H1 (cell line): Measurements from ENCODE around the gene INPP4B. TPM values are rescaled to one million over a fixed set of nuclear protein-coding genes. Genes with fewer than 3 reads are reported as not detected.

Experiments used
- CTCF ChIA-PET: fragments of 300-600 bp; sonication (Branson Sonifier 250); formaldehyde crosslinking; loops from one replicate; lab custom pipeline; 2021; ENCODE audit not compliant: partially characterized antibody; lab: Charles Lee
- POLR2A ChIA-PET: fragments of 300-600 bp; sonication (Branson Sonifier 250); formaldehyde crosslinking; loops from one replicate; lab custom pipeline; 2021; ENCODE audit warnings: inconsistent platforms; ENCODE audit not compliant: partially characterized antibody; lab: Charles Lee
- DNase-seq, 2 experiments: peaks; one replicate each; pipeline versions ENCODE4 v3.0.0 to v3.0.0-alpha.2; 2010 to 2022; ENCODE audit warnings: low spot score in 2 of 2, low read depth in 1 of 2, mixed read lengths in 1 of 2
- FAIRE-seq: peaks from 2 replicates; lab custom pipeline; 2011; peaks lifted over from hg19 to GRCh38; lab: Jason Lieb, UNC
- H2AFZ ChIP-seq: 2 replicates; pipeline ENCODE4 v1.8.1; 2012; ENCODE audit warnings: low read length, inconsistent platforms
- H2AK5ac ChIP-seq: 2 replicates; pipeline ENCODE4 v1.6.1; 2013; ENCODE audit warnings: low read depth, low read length
- H2BK120ac ChIP-seq: replicated peaks from 2 replicates; pipeline ENCODE3; 2013; ENCODE audit warnings: low read depth, low read length, inconsistent platforms
- H2BK12ac ChIP-seq: 2 replicates; pipeline ENCODE4 v1.6.1; 2013; ENCODE audit warnings: low read depth, low read length
- H2BK15ac ChIP-seq: 2 replicates; pipeline ENCODE4 v1.6.1; 2013; ENCODE audit warnings: low read length
- H2BK20ac ChIP-seq: 2 replicates; pipeline ENCODE4 v1.6.1; 2013; ENCODE audit warnings: low read length
- H2BK5ac ChIP-seq: 2 replicates; pipeline ENCODE4 v1.6.1; 2013; ENCODE audit warnings: low read depth, low read length
- H3K14ac ChIP-seq: 2 replicates; pipeline ENCODE4 v1.6.1; 2013; ENCODE audit warnings: inconsistent platforms; ENCODE audit not compliant: insufficient read length
- H3K18ac ChIP-seq: 2 replicates; pipeline ENCODE4 v1.6.1; 2013; ENCODE audit warnings: low read length; ENCODE audit errors: extremely low read depth
- H3K23ac ChIP-seq: 2 replicates; pipeline ENCODE4 v1.6.1; 2013; ENCODE audit warnings: inconsistent platforms; ENCODE audit not compliant: insufficient read length
- H3K23me2 ChIP-seq: 2 replicates; pipeline ENCODE4 v1.6.1; 2013; ENCODE audit warnings: low read depth, low read length
- H3K27ac ChIP-seq: 2 replicates; pipeline ENCODE4 v1.6.1; 2011; ENCODE audit warnings: low read depth, low read length, inconsistent platforms
- H3K27me3 ChIP-seq, 4 experiments: replicated peaks in 1 of 4; 1 replicate in 1 of 4; 2 replicates in 3 of 4; pipeline versions ENCODE4 v1.6.1 to v1.8.1; 2011 to 2013; ENCODE audit warnings: low read length in 3 of 4, mild to moderate bottlenecking in 3 of 4, inconsistent platforms in 2 of 4, mixed read lengths in 2 of 4, moderate library complexity in 1 of 4; ENCODE audit not compliant: control insufficient read depth in 3 of 4, insufficient read depth in 3 of 4; ENCODE audit errors: extremely low read depth in 1 of 4
- H3K36me3 ChIP-seq, 4 experiments: 2 replicates each; pipeline versions ENCODE4 v1.6.1 to v1.8.1; 2011 to 2013; ENCODE audit warnings: mild to moderate bottlenecking in 4 of 4, low read length in 3 of 4, moderate library complexity in 2 of 4, control low read depth in 1 of 4, inconsistent platforms in 1 of 4; ENCODE audit not compliant: insufficient read depth in 4 of 4, control insufficient read depth in 2 of 4
- H3K4ac ChIP-seq: replicated peaks from 2 replicates; pipeline ENCODE3; 2013; ENCODE audit warnings: low read length, low read depth, mixed read lengths, inconsistent platforms; ENCODE audit not compliant: insufficient read length
- H3K4me1 ChIP-seq, 4 experiments: replicated peaks in 1 of 4; 1 replicate in 1 of 4; 2 replicates in 3 of 4; pipeline versions ENCODE4 v1.6.1 to v1.8.1; 2011 to 2013; ENCODE audit warnings: low read length in 3 of 4, inconsistent platforms in 2 of 4, mixed read lengths in 1 of 4; ENCODE audit not compliant: insufficient read depth in 4 of 4, control insufficient read depth in 3 of 4
- H3K4me2 ChIP-seq, 2 experiments: 2 replicates each; pipeline versions ENCODE4 v1.6.1 to v1.8.1; 2011 to 2013; ENCODE audit warnings: low read depth in 2 of 2, low read length in 2 of 2, control low read depth in 1 of 2, inconsistent platforms in 1 of 2, mild to moderate bottlenecking in 1 of 2; ENCODE audit not compliant: insufficient read depth in 1 of 2
- H3K4me3 ChIP-seq, 4 experiments: fragments of 200-600, 300-600 bp in 1 of 4; sonication (generic), shearing (Covaris generic), sonication (Bioruptor Twin) in 1 of 4; 2 replicates each; pipeline versions ENCODE4 v1.5.1 to v1.8.1; 2011 to 2016; ENCODE audit warnings: low read length in 4 of 4, low read depth in 3 of 4, control low read depth in 2 of 4, inconsistent platforms in 2 of 4, mild to moderate bottlenecking in 2 of 4, mixed read lengths in 1 of 4, moderate library complexity in 1 of 4; ENCODE audit not compliant: insufficient read depth in 2 of 4; ENCODE audit errors: extremely low read depth in 1 of 4
- H3K56ac ChIP-seq: replicated peaks from 2 replicates; pipeline ENCODE3; 2013; ENCODE audit warnings: low read depth, mild to moderate bottlenecking, mixed read lengths, low read length, inconsistent platforms; ENCODE audit not compliant: insufficient read length
- H3K79me1 ChIP-seq: 2 replicates; pipeline ENCODE4 v1.6.1; 2013; ENCODE audit warnings: low read depth, low read length, control low read depth
- H3K79me2 ChIP-seq, 2 experiments: 2 replicates each; pipeline versions ENCODE4 v1.6.1 to v1.8.1; 2012 to 2013; ENCODE audit warnings: low read length in 2 of 2, mild to moderate bottlenecking in 2 of 2, inconsistent platforms in 1 of 2; ENCODE audit not compliant: insufficient read depth in 2 of 2, control insufficient read depth in 1 of 2
- H3K9ac ChIP-seq, 4 experiments: replicated peaks in 1 of 4; 1 replicate in 1 of 4; 2 replicates in 3 of 4; pipeline versions ENCODE4 v1.6.1 to v1.8.1; 2011 to 2013; ENCODE audit warnings: low read depth in 3 of 4, low read length in 3 of 4, control low read depth in 2 of 4, mild to moderate bottlenecking in 2 of 4, moderate library complexity in 2 of 4, inconsistent platforms in 1 of 4; ENCODE audit errors: extremely low read depth in 1 of 4
- H3K9me3 ChIP-seq, 2 experiments: 2 replicates each; pipeline versions ENCODE4 v1.6.1 to v1.8.1; 2012 to 2013; ENCODE audit warnings: mild to moderate bottlenecking in 2 of 2, moderate library complexity in 2 of 2, control low read depth in 1 of 2, inconsistent platforms in 1 of 2, low read depth in 1 of 2, low read length in 1 of 2, mixed read lengths in 1 of 2; ENCODE audit not compliant: insufficient read depth in 2 of 2
- H4K20me1 ChIP-seq, 2 experiments: replicated peaks in 1 of 2; 2 replicates each; pipeline versions ENCODE3 to v1.8.1; 2011 to 2013; ENCODE audit warnings: inconsistent platforms in 2 of 2, low read length in 2 of 2, mild to moderate bottlenecking in 1 of 2; ENCODE audit not compliant: insufficient read depth in 2 of 2, control insufficient read depth in 1 of 2
- H4K5ac ChIP-seq: 2 replicates; pipeline ENCODE4 v1.6.1; 2013; ENCODE audit warnings: low read length, low read depth, mixed read lengths, inconsistent platforms; ENCODE audit not compliant: insufficient read length
- H4K8ac ChIP-seq: 2 replicates; pipeline ENCODE4 v1.8.0; 2013; ENCODE audit warnings: mild to moderate bottlenecking, moderate library complexity, low read length, inconsistent platforms; ENCODE audit not compliant: insufficient read depth; ENCODE audit errors: extremely low read depth
- H4K91ac ChIP-seq: replicated peaks from 2 replicates; pipeline ENCODE3; 2013; ENCODE audit warnings: low read length, mixed read lengths, inconsistent platforms; ENCODE audit not compliant: insufficient read length
- ATF3 ChIP-seq: IDR thresholded peaks from 2 replicates; pipeline ENCODE4 v1.6.1; 2011; ENCODE audit warnings: low read depth, mild to moderate bottlenecking, low read length; ENCODE audit not compliant: insufficient read depth
- PHF8 ChIP-seq: fragments of 200-600 bp; sonication (generic); conservative IDR thresholded peaks from 2 replicates; pipeline ENCODE4 v1.7.1; 2012; ENCODE audit warnings: low read depth, mild to moderate bottlenecking, inconsistent platforms, low read length, moderate library complexity
- POU5F1 ChIP-seq: IDR thresholded peaks from 2 replicates; pipeline ENCODE4 v1.6.1; 2011; ENCODE audit warnings: low read depth, mild to moderate bottlenecking, low read length, moderate library complexity
- SP4 ChIP-seq: IDR thresholded peaks from 2 replicates; pipeline ENCODE4 v1.6.1; 2012; ENCODE audit warnings: low read length, inconsistent platforms
- TEAD4 ChIP-seq: IDR thresholded peaks from 2 replicates; pipeline ENCODE4 v1.6.1; 2012; ENCODE audit warnings: low read depth, low read length, inconsistent platforms, mixed read lengths
- WGBS, 2 experiments: shearing (Covaris generic) in 1 of 2; methylation state at CpG; one replicate each; pipeline versions ENCODE4 v1.1.6 to v1.1.7; 2013 to 2015; ENCODE audit warnings: low lambda C conversion rate in 2 of 2, mixed read lengths in 2 of 2, inconsistent platforms in 1 of 2, low coverage in 1 of 2, missing lambda C conversion rate in 1 of 2; ENCODE audit not compliant: insufficient replicate concordance in 2 of 2, insufficient coverage in 1 of 2, insufficient read length in 1 of 2; ENCODE audit errors: extremely low coverage in 1 of 2, missing lambda C conversion rate in 1 of 2; 5-methylcytosine and 5-hydroxymethylcytosine counted together
- polyA plus RNA-seq, 7 experiments: library from polyadenylated mRNA; depleted of rRNA in 3 of 7; stranded (reverse) in 5 of 7; unstranded in 2 of 7; fragments of >200 nt in 5 of 7; fragments of 200-250 nt in 2 of 7; gene quantifications; 1 replicate in 5 of 7; 2 replicates in 1 of 7; 4 replicates in 1 of 7; pipeline versions ENCODE4 v1.2.1 to v1.2.3, GENCODE V29; 2011 to 2013; ENCODE audit warnings: missing spikeins in 2 of 7, mixed read lengths in 2 of 7
- total RNA-seq: library from RNA; stranded (reverse); fragmentation: NEBNext Ultra II Directional; extraction: Animal tissue kit (Norgen Biotek cat#: 25700); gene quantifications from 2 replicates; pipeline ENCODE4 v1.2.1, GENCODE V29; 2021

Gene INPP4B
- total and polyA plus RNA-seq, 2 of the 8 experiments (the other 6 are each of a cell fraction or from before 2014, with no cell fraction given), result 0.11 to 0.54 TPM

GRCh38 chr4:142274137-142274536 is 572.0 kb downstream of the INPP4B start:
- Histone ChIP-seq H3K23me2 (no peaks in the 10 kb centered on the region), H4K91ac (no peak overlapping the region), H2BK15ac (no peak overlapping the region), H3K27me3 (no peaks in the 10 kb centered on the region), H3K79me1 (no peaks in the 10 kb centered on the region), H3K36me3 (no peaks in the 10 kb centered on the region), H2AFZ (no peak overlapping the region), H3K79me2 (no peaks in the 10 kb centered on the region), H3K4me3 (no peak overlapping the region), H3K4me1 (peaks cover 0 to 5% (median 2%) of the 10 kb centered on the region in 4 experiments; a peak in 4 of 7 replicates), H2BK5ac (no peak overlapping the region), H3K27ac (no peak overlapping the region), H2BK20ac (no peak overlapping the region), H3K14ac (no peak overlapping the region), H3K9ac (no peak overlapping the region), H3K56ac (no peak overlapping the region), H3K23ac (no peak overlapping the region), H3K4me2 (no peak overlapping the region), H3K4ac (no peak overlapping the region), H4K8ac (no peak overlapping the region), H4K5ac (no peak overlapping the region), H4K20me1 (no peaks in the 10 kb centered on the region), H3K18ac (no peak overlapping the region), H2AK5ac (no peak overlapping the region), H2BK120ac (no peak overlapping the region), H2BK12ac (no peak overlapping the region), H3K9me3 (no peaks in the 10 kb centered on the region)
- POLR2A ChIA-PET, result no interaction called here
- TF ChIP-seq SP4 (no peak), POU5F1 (no peak), ATF3 (no peak), TEAD4 (no peak), PHF8 (no peak)
- DNase-seq, result no peak
- CTCF ChIA-PET, result interaction anchor here (0.5 to 2.4 kb wide), 5 partner anchors 9 to 818 kb away, joined by 3 to 10 read pairs (median 4); no protein-coding TSS in a partner anchor
- FAIRE-seq, result no peak
- WGBS, 2 experiments, result 100% methylated on average over 1 of the region's 1 CpG; no CpG with 5 or more reads in 1 of the 2 experiments
